Neuronal stem cell (in vitro differentiated cells): ENCODE results near the gene PRSS33.

Experiments
- DNase-seq: peaks from one replicate; pipeline ENCODE4 v3.0.0-alpha.2; 2013; ENCODE audit warnings: low spot score
- H2AFZ ChIP-seq: one replicate; pipeline ENCODE4 v1.6.1; 2013; ENCODE audit warnings: mild to moderate bottlenecking, low read length, inconsistent platforms
- H2AK5ac ChIP-seq: 2 replicates; pipeline ENCODE4 v1.6.1; 2013; ENCODE audit warnings: low read depth, mild to moderate bottlenecking, inconsistent platforms, low read length, moderate library complexity, mixed read lengths
- H2BK120ac ChIP-seq: 2 replicates; pipeline ENCODE4 v1.6.1; 2013; ENCODE audit warnings: low read depth, mild to moderate bottlenecking, inconsistent platforms, low read length, moderate library complexity, mixed read lengths
- H2BK12ac ChIP-seq: one replicate; pipeline ENCODE4 v1.6.1; 2013; ENCODE audit warnings: low read length, inconsistent platforms
- H2BK15ac ChIP-seq: 2 replicates; pipeline ENCODE4 v1.6.1; 2013; ENCODE audit warnings: mild to moderate bottlenecking, low read length, inconsistent platforms, mixed read lengths
- H2BK5ac ChIP-seq: one replicate; pipeline ENCODE4 v1.6.1; 2013; ENCODE audit warnings: inconsistent platforms, mild to moderate bottlenecking, low read length, moderate library complexity
- H3K14ac ChIP-seq: one replicate; pipeline ENCODE4 v1.6.1; 2013; ENCODE audit warnings: low read length, inconsistent platforms
- H3K18ac ChIP-seq: 2 replicates; pipeline ENCODE4 v1.6.1; 2013; ENCODE audit warnings: low read length, inconsistent platforms
- H3K23ac ChIP-seq: 2 replicates; pipeline ENCODE4 v1.6.1; 2013; ENCODE audit warnings: low read depth, mild to moderate bottlenecking, mixed read lengths, low read length, inconsistent platforms; ENCODE audit not compliant: poor library complexity
- H3K27ac ChIP-seq: replicated peaks from 3 replicates; pipeline ENCODE4 v1.5.1; 2013; ENCODE audit warnings: low read length, inconsistent platforms
- H3K27me3 ChIP-seq, 3 experiments: 2 replicates each; pipeline ENCODE4 v1.6.1; 2013; ENCODE audit warnings: low read length in 3 of 3, mild to moderate bottlenecking in 2 of 3, inconsistent platforms in 1 of 3, low read depth in 1 of 3, mixed read lengths in 1 of 3, moderate library complexity in 1 of 3; ENCODE audit not compliant: control insufficient read depth in 3 of 3, insufficient read depth in 3 of 3
- H3K36me3 ChIP-seq, 2 donors: replicated peaks in 1 of 2; 2 replicates each; pipeline ENCODE4 v1.6.1; 2013; ENCODE audit warnings: low read length in 2 of 2; ENCODE audit not compliant: control insufficient read depth in 2 of 2, insufficient read depth in 2 of 2
- H3K4ac ChIP-seq: 2 replicates; pipeline ENCODE4 v1.6.1; 2013; ENCODE audit warnings: inconsistent platforms, mild to moderate bottlenecking, low read length, moderate library complexity
- H3K4me1 ChIP-seq, 2 donors: 1 replicate in 1 of 2; 2 replicates in 1 of 2; pipeline ENCODE4 v1.6.1; 2013; ENCODE audit warnings: low read length in 2 of 2, low read depth in 1 of 2; ENCODE audit not compliant: control insufficient read depth in 2 of 2, insufficient read depth in 1 of 2
- H3K4me2 ChIP-seq: one replicate; pipeline ENCODE4 v1.6.1; 2013; ENCODE audit warnings: mild to moderate bottlenecking, low read length, inconsistent platforms; ENCODE audit not compliant: insufficient read depth, poor library complexity, severe bottlenecking
- H3K4me3 ChIP-seq, 2 donors: 2 replicates each; pipeline ENCODE4 v1.5.1; 2013; ENCODE audit warnings: low read length in 2 of 2, mild to moderate bottlenecking in 2 of 2, inconsistent platforms in 1 of 2, moderate library complexity in 1 of 2
- H3K79me1 ChIP-seq: one replicate; pipeline ENCODE4 v1.6.1; 2013; ENCODE audit warnings: low read depth, mild to moderate bottlenecking, inconsistent platforms, low read length, moderate library complexity
- H3K9ac ChIP-seq: one replicate; pipeline ENCODE4 v1.6.1; 2013; ENCODE audit warnings: mild to moderate bottlenecking, low read depth, low read length, inconsistent platforms; ENCODE audit not compliant: poor library complexity
- H3K9me3 ChIP-seq, 2 donors: replicated peaks in 1 of 2; 2 replicates each; pipeline versions ENCODE3 to v1.6.1; 2013; ENCODE audit warnings: low read length in 2 of 2, mild to moderate bottlenecking in 2 of 2, inconsistent platforms in 1 of 2, low read depth in 1 of 2, mixed read lengths in 1 of 2, moderate library complexity in 1 of 2; ENCODE audit not compliant: control insufficient read depth in 2 of 2, insufficient read depth in 1 of 2
- H4K8ac ChIP-seq: one replicate; pipeline ENCODE4 v1.6.1; 2013; ENCODE audit warnings: low read depth, mild to moderate bottlenecking, inconsistent platforms, low read length, moderate library complexity
- H4K91ac ChIP-seq: one replicate; pipeline ENCODE4 v1.6.1; 2013; ENCODE audit warnings: low read length, low read depth, mild to moderate bottlenecking, inconsistent platforms; ENCODE audit not compliant: poor library complexity
- WGBS, 2 donors: extraction: QIAGEN DNeasy Blood & Tissue Kit; methylation state at CpG; one replicate each; pipeline ENCODE4 v1.1.7; 2013; ENCODE audit warnings: missing lambda C conversion rate in 2 of 2, mixed read lengths in 1 of 2; ENCODE audit not compliant: insufficient read length in 2 of 2, insufficient replicate concordance in 1 of 2; ENCODE audit errors: extremely low coverage in 2 of 2; 5-methylcytosine and 5-hydroxymethylcytosine counted together

The PRSS33 gene

DNA sequence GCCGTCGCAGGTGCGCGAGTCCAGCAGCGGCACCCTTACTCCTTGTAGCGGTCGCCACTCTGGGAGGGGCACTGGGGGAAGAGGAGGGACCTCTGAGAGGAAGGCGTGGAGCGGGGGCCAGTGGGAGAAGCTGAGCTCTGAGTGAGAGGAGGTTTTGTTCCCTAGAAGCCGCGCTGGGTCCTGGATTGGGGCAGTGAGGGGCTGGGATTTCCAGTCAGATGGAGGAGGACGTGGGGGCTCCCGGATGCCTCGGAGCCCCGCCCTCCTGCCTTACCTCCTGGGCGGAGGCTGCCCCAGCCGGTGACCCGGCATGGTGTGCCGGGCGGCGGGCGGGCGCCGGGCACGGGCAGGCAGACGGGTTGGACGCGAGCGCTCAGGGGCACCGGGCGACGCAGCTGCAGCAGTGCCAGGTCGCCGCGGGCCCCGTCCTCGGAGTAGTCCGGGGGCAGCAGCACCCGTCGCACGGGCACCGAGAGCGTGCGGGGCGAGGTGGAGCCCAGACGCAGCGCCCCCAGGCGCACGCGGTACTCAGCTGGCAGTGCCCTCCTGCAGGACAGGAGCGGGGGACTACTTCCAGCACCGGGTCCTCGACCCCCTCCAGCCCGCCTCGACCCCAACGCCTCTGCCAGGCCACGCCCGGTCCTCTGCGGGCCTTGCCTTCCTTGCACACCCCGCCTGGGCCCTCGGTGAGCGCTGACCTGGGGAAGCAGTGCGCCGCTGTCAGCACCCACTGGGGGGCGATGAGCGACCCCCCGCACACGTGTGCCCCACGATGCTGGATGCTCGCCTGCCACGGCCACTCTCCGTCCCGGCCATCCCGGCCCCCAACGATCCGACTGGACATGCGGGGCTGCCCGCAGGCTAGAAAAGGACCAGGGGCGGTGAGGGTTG, 2.0 kb downstream of the PRSS33 start:
- H2AFZ ChIP-seq, result no peak overlapping the region
- DNase-seq, result no peak
- peak overlapping the region; percentile 99 for H2AK5ac ChIP-seq
- no peaks in the 10 kb centered on the region for H3K9me3 ChIP-seq
- peak overlapping the region; percentile 48 for H3K18ac ChIP-seq
- peaks cover 0 to 8% (median 0%) of the 10 kb centered on the region in 3 experiments for H3K27me3 ChIP-seq
- no peak overlapping the region for H3K27ac ChIP-seq
- H3K4me1 ChIP-seq, result peaks cover 4 to 10% of the 10 kb centered on the region in 2 donors
- peak overlapping the region; percentile 70 for H2BK5ac ChIP-seq
- no peak overlapping the region for H3K4me2 ChIP-seq
- H3K79me1 ChIP-seq, result no peaks in the 10 kb centered on the region
- peak overlapping the region; percentile 73 for H3K23ac ChIP-seq
- H2BK15ac ChIP-seq, result peak overlapping the region; percentile 89
- no peak overlapping the region for H4K91ac ChIP-seq
- no peaks in the 10 kb centered on the region for H3K36me3 ChIP-seq
- no peak overlapping the region for H3K4me3 ChIP-seq
- WGBS, 2 donors, result no CpG with 5 or more reads among the region's 79 CpGs
- no peak overlapping the region for H3K4ac ChIP-seq
- no peak overlapping the region for H3K9ac ChIP-seq
- H4K8ac ChIP-seq, result no peak overlapping the region
- H3K14ac ChIP-seq, result peak overlapping the region; percentile 21
- H2BK120ac ChIP-seq, result no peak overlapping the region
- peak overlapping the region; percentile 41 for H2BK12ac ChIP-seq

DNA sequence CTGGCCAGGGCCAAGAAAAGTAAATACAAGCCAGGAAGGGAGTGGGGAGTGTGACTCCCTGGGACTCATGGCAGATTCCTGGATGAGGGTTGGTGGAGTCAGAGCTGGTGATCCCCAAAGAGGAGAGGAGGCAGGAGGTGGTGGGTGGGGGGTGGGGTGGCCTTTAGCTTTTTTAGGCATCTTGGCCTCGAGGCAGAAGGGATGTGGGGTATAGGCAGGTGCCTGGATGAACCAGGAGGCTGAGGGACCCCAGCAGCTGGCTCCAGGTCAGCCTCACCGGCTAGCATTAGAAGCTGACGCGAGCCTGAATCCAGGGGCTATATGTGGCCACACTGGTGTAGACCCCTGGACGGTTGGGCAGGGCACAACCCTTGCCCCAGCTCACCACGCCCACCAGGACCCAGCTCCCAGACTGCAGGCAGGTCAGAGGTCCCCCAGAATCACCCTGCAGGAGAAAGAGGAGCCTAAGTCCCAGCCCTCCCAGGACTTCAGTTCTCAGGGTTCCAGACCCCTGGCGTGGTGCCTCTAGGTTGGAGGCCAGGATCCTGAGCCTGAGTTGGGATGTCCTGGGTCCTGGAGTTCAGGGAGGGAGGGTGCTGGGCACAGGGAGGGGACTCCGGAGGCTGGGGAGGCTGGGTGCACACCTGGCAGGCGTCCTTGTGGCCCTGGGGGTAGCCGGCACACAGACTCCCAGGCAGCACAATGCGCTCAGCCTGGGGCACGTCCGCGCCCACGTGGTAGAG, 2.8 kb downstream of the PRSS33 start:
- no peak overlapping the region for H3K4ac ChIP-seq
- H3K27ac ChIP-seq, result no peak overlapping the region
- no CpG with 5 or more reads among the region's 15 CpGs for WGBS, 2 donors
- H4K91ac ChIP-seq, result no peak overlapping the region
- H3K4me1 ChIP-seq, result peaks cover 4 to 8% of the 10 kb centered on the region in 2 donors
- H2BK15ac ChIP-seq, result peak overlapping the region; percentile 89
- no peak overlapping the region for H3K4me3 ChIP-seq
- peak overlapping the region; percentile 90 for H2AK5ac ChIP-seq
- no peak overlapping the region for H4K8ac ChIP-seq
- no peaks in the 10 kb centered on the region for H3K36me3 ChIP-seq
- H3K79me1 ChIP-seq, result no peaks in the 10 kb centered on the region
- no peak overlapping the region for H2BK12ac ChIP-seq
- no peaks in the 10 kb centered on the region for H3K9me3 ChIP-seq
- H3K9ac ChIP-seq, result no peak overlapping the region
- peak overlapping the region; percentile 48 for H3K18ac ChIP-seq
- no peak overlapping the region for H3K4me2 ChIP-seq
- peak overlapping the region; percentile 56 for H3K14ac ChIP-seq
- H3K23ac ChIP-seq, result peak overlapping the region; percentile 73
- peaks cover 0 to 8% (median 0%) of the 10 kb centered on the region in 3 experiments for H3K27me3 ChIP-seq
- no peak for DNase-seq
- no peak overlapping the region for H2AFZ ChIP-seq
- no peak overlapping the region for H2BK120ac ChIP-seq
- peak overlapping the region; percentile 70 for H2BK5ac ChIP-seq

DNA sequence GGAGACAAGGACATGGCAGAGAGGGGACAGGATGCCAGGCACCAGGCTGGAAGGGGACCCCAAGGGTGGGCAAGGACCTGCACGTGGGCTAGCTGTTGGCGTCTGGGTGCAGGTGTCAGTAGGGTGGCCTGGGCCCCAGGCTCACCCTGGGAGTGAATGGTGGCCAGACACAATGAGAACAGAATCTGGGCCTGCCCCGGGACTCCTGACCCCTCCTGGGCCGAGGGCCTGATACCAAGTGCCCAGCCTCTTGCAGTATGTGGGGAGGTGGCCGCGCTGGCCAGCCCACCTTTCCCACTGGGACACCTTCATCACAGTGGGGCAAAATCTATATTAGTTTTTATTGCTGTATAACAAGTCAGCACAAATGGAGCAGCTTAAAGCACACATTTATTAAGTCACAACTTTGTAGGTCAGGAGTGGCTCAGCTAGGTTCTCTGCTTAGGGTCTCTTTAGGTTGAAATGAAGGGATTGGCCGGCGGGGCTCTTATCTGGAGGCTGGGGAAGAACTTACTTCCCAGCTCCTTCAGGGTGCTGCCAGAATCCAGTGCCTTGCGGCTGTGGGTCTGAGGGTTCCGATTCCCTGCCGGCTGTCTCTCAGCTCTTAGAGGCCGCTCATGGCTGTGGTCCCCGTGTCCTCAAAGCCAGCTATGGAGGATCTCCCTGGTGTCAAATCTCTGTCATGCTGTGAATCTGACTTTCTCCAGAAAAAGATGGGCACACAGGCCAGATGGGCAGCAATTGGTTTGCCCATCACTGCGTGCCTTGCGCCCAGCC, 3.6 kb downstream of the PRSS33 start:
- Histone ChIP-seq H2AFZ (no peak overlapping the region), H2BK15ac (peak overlapping the region; percentile 89), H4K8ac (no peak overlapping the region), H3K79me1 (no peaks in the 10 kb centered on the region), H2AK5ac (peak overlapping the region; percentile 90), H3K9me3 (no peaks in the 10 kb centered on the region), H4K91ac (no peak overlapping the region), H3K14ac (no peak overlapping the region), H3K23ac (no peak overlapping the region), H3K4me2 (no peak overlapping the region), H3K18ac (no peak overlapping the region), H3K4ac (no peak overlapping the region), H3K27ac (no peak overlapping the region), H3K27me3 (peaks cover 0 to 8% (median 0%) of the 10 kb centered on the region in 3 experiments), H3K36me3 (peaks cover 0 to 3% of the 10 kb centered on the region in 2 donors), H2BK120ac (no peak overlapping the region), H3K4me3 (no peak overlapping the region), H2BK12ac (no peak overlapping the region), H3K4me1 (peaks cover 4 to 8% of the 10 kb centered on the region in 2 donors), H3K9ac (no peak overlapping the region), H2BK5ac (peak overlapping the region; percentile 10)
- WGBS, 2 donors, result no CpG with 5 or more reads among the region's 15 CpGs
- DNase-seq, result no peak
